ENCODE data around the gene SETD3. TPM values are rescaled to one million over a fixed set of nuclear protein-coding genes. Genes with fewer than 3 reads are reported as not detected.

The SETD3 gene
- total and polyA plus RNA-seq, 2 of the 8 experiments (the other 6 are each of a cell fraction or from before 2014, with no cell fraction given), result 24.0 to 64.0 TPM

DNA sequence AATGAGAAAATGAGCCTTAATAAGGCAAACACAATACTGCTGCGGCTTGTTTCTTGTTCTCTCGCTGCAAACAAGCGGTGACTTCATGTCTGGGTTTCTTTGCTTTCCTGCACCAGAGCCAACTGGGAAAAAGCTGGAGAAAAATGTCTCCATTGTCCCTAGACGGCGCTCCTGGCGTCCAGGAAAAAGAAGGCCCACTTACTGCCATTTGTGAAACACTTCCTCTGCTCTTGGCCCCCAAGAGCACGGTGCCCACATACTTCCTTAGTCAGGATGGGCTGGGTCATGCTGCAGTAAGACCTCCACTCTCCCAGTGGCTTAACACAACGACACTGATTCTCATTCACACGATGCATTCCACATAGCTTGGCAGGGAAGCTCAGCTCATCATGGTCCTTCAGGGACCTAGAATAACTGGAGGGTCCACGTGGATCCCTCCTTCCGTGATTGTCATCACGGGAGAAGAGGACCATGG, 122.7 kb downstream of the SETD3 start (continued):
- TF ChIP-seq, protein P1, sequence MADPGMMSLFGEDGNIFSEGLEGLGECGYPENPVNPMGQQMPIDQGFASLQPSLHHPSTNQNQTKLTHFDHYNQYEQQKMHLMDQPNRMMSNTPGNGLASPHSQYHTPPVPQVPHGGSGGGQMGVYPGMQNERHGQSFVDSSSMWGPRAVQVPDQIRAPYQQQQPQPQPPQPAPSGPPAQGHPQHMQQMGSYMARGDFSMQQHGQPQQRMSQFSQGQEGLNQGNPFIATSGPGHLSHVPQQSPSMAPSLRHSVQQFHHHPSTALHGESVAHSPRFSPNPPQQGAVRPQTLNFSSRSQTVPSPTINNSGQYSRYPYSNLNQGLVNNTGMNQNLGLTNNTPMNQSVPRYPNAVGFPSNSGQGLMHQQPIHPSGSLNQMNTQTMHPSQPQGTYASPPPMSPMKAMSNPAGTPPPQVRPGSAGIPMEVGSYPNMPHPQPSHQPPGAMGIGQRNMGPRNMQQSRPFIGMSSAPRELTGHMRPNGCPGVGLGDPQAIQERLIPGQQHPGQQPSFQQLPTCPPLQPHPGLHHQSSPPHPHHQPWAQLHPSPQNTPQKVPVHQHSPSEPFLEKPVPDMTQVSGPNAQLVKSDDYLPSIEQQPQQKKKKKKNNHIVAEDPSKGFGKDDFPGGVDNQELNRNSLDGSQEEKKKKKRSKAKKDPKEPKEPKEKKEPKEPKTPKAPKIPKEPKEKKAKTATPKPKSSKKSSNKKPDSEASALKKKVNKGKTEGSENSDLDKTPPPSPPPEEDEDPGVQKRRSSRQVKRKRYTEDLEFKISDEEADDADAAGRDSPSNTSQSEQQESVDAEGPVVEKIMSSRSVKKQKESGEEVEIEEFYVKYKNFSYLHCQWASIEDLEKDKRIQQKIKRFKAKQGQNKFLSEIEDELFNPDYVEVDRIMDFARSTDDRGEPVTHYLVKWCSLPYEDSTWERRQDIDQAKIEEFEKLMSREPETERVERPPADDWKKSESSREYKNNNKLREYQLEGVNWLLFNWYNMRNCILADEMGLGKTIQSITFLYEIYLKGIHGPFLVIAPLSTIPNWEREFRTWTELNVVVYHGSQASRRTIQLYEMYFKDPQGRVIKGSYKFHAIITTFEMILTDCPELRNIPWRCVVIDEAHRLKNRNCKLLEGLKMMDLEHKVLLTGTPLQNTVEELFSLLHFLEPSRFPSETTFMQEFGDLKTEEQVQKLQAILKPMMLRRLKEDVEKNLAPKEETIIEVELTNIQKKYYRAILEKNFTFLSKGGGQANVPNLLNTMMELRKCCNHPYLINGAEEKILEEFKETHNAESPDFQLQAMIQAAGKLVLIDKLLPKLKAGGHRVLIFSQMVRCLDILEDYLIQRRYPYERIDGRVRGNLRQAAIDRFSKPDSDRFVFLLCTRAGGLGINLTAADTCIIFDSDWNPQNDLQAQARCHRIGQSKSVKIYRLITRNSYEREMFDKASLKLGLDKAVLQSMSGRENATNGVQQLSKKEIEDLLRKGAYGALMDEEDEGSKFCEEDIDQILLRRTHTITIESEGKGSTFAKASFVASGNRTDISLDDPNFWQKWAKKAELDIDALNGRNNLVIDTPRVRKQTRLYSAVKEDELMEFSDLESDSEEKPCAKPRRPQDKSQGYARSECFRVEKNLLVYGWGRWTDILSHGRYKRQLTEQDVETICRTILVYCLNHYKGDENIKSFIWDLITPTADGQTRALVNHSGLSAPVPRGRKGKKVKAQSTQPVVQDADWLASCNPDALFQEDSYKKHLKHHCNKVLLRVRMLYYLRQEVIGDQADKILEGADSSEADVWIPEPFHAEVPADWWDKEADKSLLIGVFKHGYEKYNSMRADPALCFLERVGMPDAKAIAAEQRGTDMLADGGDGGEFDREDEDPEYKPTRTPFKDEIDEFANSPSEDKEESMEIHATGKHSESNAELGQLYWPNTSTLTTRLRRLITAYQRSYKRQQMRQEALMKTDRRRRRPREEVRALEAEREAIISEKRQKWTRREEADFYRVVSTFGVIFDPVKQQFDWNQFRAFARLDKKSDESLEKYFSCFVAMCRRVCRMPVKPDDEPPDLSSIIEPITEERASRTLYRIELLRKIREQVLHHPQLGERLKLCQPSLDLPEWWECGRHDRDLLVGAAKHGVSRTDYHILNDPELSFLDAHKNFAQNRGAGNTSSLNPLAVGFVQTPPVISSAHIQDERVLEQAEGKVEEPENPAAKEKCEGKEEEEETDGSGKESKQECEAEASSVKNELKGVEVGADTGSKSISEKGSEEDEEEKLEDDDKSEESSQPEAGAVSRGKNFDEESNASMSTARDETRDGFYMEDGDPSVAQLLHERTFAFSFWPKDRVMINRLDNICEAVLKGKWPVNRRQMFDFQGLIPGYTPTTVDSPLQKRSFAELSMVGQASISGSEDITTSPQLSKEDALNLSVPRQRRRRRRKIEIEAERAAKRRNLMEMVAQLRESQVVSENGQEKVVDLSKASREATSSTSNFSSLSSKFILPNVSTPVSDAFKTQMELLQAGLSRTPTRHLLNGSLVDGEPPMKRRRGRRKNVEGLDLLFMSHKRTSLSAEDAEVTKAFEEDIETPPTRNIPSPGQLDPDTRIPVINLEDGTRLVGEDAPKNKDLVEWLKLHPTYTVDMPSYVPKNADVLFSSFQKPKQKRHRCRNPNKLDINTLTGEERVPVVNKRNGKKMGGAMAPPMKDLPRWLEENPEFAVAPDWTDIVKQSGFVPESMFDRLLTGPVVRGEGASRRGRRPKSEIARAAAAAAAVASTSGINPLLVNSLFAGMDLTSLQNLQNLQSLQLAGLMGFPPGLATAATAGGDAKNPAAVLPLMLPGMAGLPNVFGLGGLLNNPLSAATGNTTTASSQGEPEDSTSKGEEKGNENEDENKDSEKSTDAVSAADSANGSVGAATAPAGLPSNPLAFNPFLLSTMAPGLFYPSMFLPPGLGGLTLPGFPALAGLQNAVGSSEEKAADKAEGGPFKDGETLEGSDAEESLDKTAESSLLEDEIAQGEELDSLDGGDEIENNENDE (IDR thresholded peaks at IDR 0.05; ENCODE audit: insufficient replicate concordance, low read length), result no peak
- TF ChIP-seq CEBPB (IDR thresholded peaks at IDR 0.05; ENCODE audit: low read depth, low read length) (no peak), SIX5 (IDR thresholded peaks at IDR 0.05; ENCODE audit: low read depth, low read length) (no peak), POLR2A (IDR thresholded peaks at IDR 0.05; ENCODE audit: control extremely low read depth in 1 of 2, low read depth in 2 of 2, low read length in 2 of 2) (no peak), RNF2 (IDR thresholded peaks at IDR 0.05; ENCODE audit: borderline replicate concordance, low read depth, low read length, missing control alignments, poor library complexity, severe bottlenecking) (no peak), RAD21 (IDR thresholded peaks at IDR 0.05 in 1 of 2, conservative IDR thresholded peaks at IDR 0.05 in 1 of 2; ENCODE audit: low read depth in 2 of 2, low read length in 2 of 2) (no peak)

All from H1 (cell line).